CD14-positive monocyte (primary cell): Measurements from ENCODE around the gene ACACA. TPM values are rescaled to one million over a fixed set of nuclear protein-coding genes. Genes with fewer than 3 reads are reported as not detected.

Experiments used
- DNase-seq, 3 donors: peaks; one replicate each; pipeline ENCODE4 v3.0.0-alpha.2; 2011 to 2022
- H2AFZ ChIP-seq: 2 replicates; pipeline ENCODE4 v1.6.0; 2012; ENCODE audit warnings: mild to moderate bottlenecking, low read depth, low read length, inconsistent platforms; ENCODE audit not compliant: insufficient read depth, poor library complexity, severe bottlenecking
- H3K27ac ChIP-seq, 2 donors: 1 replicate in 1 of 2; 2 replicates in 1 of 2; pipeline ENCODE4 v1.5.1; 2012 to 2013; ENCODE audit warnings: low read length in 2 of 2, control low read depth in 1 of 2, inconsistent platforms in 1 of 2, low read depth in 1 of 2, mild to moderate bottlenecking in 1 of 2
- H3K27me3 ChIP-seq, 2 donors: one replicate each; pipeline versions ENCODE4 v1.6.0 to v1.6.1; 2011 to 2013; ENCODE audit warnings: low read length in 2 of 2; ENCODE audit not compliant: control insufficient read depth in 2 of 2, insufficient read depth in 2 of 2
- H3K36me3 ChIP-seq, 2 donors: replicated peaks in 1 of 2; 1 replicate in 1 of 2; 2 replicates in 1 of 2; pipeline versions ENCODE4 v1.5.1 to v1.6.1; 2012 to 2013; ENCODE audit warnings: low read length in 2 of 2, control low read depth in 1 of 2, inconsistent platforms in 1 of 2, mild to moderate bottlenecking in 1 of 2; ENCODE audit not compliant: insufficient read depth in 2 of 2, control insufficient read depth in 1 of 2
- H3K4me1 ChIP-seq, 2 donors: 1 replicate in 1 of 2; 2 replicates in 1 of 2; pipeline versions ENCODE4 v1.5.1 to v1.6.1; 2012 to 2013; ENCODE audit warnings: low read length in 2 of 2, control low read depth in 1 of 2, inconsistent platforms in 1 of 2, mild to moderate bottlenecking in 1 of 2, moderate library complexity in 1 of 2; ENCODE audit not compliant: insufficient read depth in 2 of 2, control insufficient read depth in 1 of 2
- H3K4me2 ChIP-seq: replicated peaks from 2 replicates; pipeline ENCODE3; 2012; ENCODE audit warnings: low read length, moderate library complexity, mild to moderate bottlenecking; ENCODE audit not compliant: poor library complexity, severe bottlenecking; ENCODE audit errors: extremely low read depth
- H3K4me3 ChIP-seq, 3 experiments: fragments of 200-600 bp in 1 of 3; sonication (generic) in 1 of 3; replicated peaks in 1 of 3; 1 replicate in 2 of 3; 2 replicates in 1 of 3; pipeline ENCODE4 v1.5.1; 2011 to 2013; ENCODE audit warnings: low read length in 3 of 3, mild to moderate bottlenecking in 3 of 3, control low read depth in 2 of 3, low read depth in 2 of 3, inconsistent platforms in 1 of 3, moderate library complexity in 1 of 3
- H3K79me2 ChIP-seq: 2 replicates; pipeline ENCODE4 v1.6.0; 2012; ENCODE audit warnings: mild to moderate bottlenecking, control low read depth, inconsistent platforms, low read length, moderate library complexity; ENCODE audit not compliant: insufficient read depth
- H3K9ac ChIP-seq: 2 replicates; pipeline ENCODE4 v1.6.0; 2017; ENCODE audit warnings: low read length, mild to moderate bottlenecking; ENCODE audit not compliant: insufficient read depth, poor library complexity, severe bottlenecking
- H3K9me3 ChIP-seq, 2 donors: replicated peaks in 1 of 2; 1 replicate in 1 of 2; 2 replicates in 1 of 2; pipeline versions ENCODE4 v1.5.1 to v1.6.1; 2012 to 2013; ENCODE audit warnings: low read length in 2 of 2, control low read depth in 1 of 2; ENCODE audit not compliant: control insufficient read depth in 1 of 2, insufficient read depth in 1 of 2
- H4K20me1 ChIP-seq: 2 replicates; pipeline ENCODE4 v1.6.0; 2012; ENCODE audit warnings: mild to moderate bottlenecking, low read length, control low read depth, moderate library complexity; ENCODE audit not compliant: insufficient read depth
- H3K27ac Mint-ChIP-seq, 7 donors: one replicate each; pipeline ENCODE4 v1.8.0; 2020; ENCODE audit warnings: mild to moderate bottlenecking in 7 of 7, mixed read lengths in 7 of 7, moderate library complexity in 6 of 7, inconsistent platforms in 2 of 7
- H3K27me3 Mint-ChIP-seq, 3 donors: one replicate each; pipeline ENCODE4 v1.8.0; 2021 to 2022; ENCODE audit warnings: low read depth in 3 of 3, mild to moderate bottlenecking in 3 of 3, mixed read lengths in 3 of 3, moderate library complexity in 3 of 3, inconsistent platforms in 1 of 3
- H3K36me3 Mint-ChIP-seq, 2 donors: one replicate each; pipeline ENCODE4 v1.8.0; 2020; ENCODE audit warnings: mixed read lengths in 2 of 2, inconsistent platforms in 1 of 2, mild to moderate bottlenecking in 1 of 2
- H3K4me1 Mint-ChIP-seq: one replicate; pipeline ENCODE4 v1.8.0; 2020; ENCODE audit warnings: mild to moderate bottlenecking, mixed read lengths
- H3K4me3 Mint-ChIP-seq, 2 donors: one replicate each; pipeline ENCODE4 v1.8.0; 2020; ENCODE audit warnings: mild to moderate bottlenecking in 2 of 2, mixed read lengths in 2 of 2, moderate library complexity in 1 of 2
- H3K9me3 Mint-ChIP-seq, 7 donors: one replicate each; pipeline ENCODE4 v1.8.0; 2020 to 2022; ENCODE audit warnings: mixed read lengths in 7 of 7, mild to moderate bottlenecking in 6 of 7, moderate library complexity in 6 of 7, inconsistent platforms in 2 of 7
- WGBS: methylation state at CpG from one replicate; pipeline ENCODE4 v1.1.5; 2013; ENCODE audit warnings: missing lambda C conversion rate; ENCODE audit not compliant: insufficient coverage; 5-methylcytosine and 5-hydroxymethylcytosine counted together
- intact Hi-C, 2 donors: fragments of 100-400 bp; cut with micrococcal nuclease; formaldehyde crosslinking; loops; one replicate each; pipeline versions ENCODE4 v1.15.0 to v1.15.1; 2023
- polyA plus RNA-seq, 3 donors: library from polyadenylated mRNA; depleted of rRNA in 1 of 3; unstranded in 2 of 3; stranded (reverse) in 1 of 3; fragments of 300-500 nt in 2 of 3; fragments of >200 nt in 1 of 3; fragmentation: Illumina TruSeq in 2 of 3; gene quantifications; 1 replicate in 2 of 3; 2 replicates in 1 of 3; pipeline ENCODE4 v1.2.3, GENCODE V29; 2012 to 2021
- TF ChIP-seq, protein P1 (sequence below): fragments of 200-600 bp; IDR thresholded peaks from one replicate; pipeline ENCODE4 v1.8.0; 2022; ENCODE audit warnings: antibody characterized with exemption, mild to moderate bottlenecking

The ACACA gene
- polyA plus RNA-seq, 3 donors: 3.5 to 4.6 (median 3.8) TPM

DNA sequence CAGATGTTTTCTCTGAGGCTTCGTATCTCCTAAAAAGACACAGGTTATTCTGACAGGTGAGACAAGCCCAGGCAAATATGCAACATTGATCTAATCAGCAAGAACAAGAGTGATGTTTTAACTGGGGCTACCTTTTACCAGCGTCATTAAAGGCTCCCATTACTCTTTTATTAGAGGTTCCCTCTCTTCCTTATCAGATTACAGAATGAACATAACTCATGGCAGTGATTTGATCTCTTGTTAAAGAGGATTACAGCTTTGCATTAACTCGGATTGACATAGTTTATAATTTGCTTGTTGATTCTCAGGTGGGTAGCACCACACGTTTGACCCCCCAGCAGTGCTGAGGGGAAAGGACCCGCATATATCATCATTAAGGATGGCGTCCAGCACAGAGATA lies 367.4 kb downstream of the ACACA start:
- Histone ChIP-seq H3K4me2 (no peak overlapping the region), H2AFZ (no peak overlapping the region), H3K4me3 (no peak overlapping the region), H3K27me3 (no peaks in the 10 kb centered on the region), H3K9me3 (no peaks in the 10 kb centered on the region), H4K20me1 (peaks cover 3% of the 10 kb centered on the region), H3K36me3 (peaks cover 26 to 79% of the 10 kb centered on the region in 2 donors), H3K4me1 (no peaks in the 10 kb centered on the region), H3K27ac (no peak overlapping the region), H3K79me2 (no peaks in the 10 kb centered on the region), H3K9ac (no peak overlapping the region)
- Mint-ChIP-seq H3K4me3 (no peak overlapping the region), H3K4me1 (no peaks in the 10 kb centered on the region), H3K36me3 (peaks cover 54 to 67% of the 10 kb centered on the region in 2 donors), H3K27me3 (no peaks in the 10 kb centered on the region), H3K27ac (no peak overlapping the region), H3K9me3 (no peaks in the 10 kb centered on the region)
- TF ChIP-seq, protein P1, sequence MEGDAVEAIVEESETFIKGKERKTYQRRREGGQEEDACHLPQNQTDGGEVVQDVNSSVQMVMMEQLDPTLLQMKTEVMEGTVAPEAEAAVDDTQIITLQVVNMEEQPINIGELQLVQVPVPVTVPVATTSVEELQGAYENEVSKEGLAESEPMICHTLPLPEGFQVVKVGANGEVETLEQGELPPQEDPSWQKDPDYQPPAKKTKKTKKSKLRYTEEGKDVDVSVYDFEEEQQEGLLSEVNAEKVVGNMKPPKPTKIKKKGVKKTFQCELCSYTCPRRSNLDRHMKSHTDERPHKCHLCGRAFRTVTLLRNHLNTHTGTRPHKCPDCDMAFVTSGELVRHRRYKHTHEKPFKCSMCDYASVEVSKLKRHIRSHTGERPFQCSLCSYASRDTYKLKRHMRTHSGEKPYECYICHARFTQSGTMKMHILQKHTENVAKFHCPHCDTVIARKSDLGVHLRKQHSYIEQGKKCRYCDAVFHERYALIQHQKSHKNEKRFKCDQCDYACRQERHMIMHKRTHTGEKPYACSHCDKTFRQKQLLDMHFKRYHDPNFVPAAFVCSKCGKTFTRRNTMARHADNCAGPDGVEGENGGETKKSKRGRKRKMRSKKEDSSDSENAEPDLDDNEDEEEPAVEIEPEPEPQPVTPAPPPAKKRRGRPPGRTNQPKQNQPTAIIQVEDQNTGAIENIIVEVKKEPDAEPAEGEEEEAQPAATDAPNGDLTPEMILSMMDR: no peak
- intact Hi-C loops: no loop called here
- 100% methylated on average over 3 of the region's 6 CpGs for WGBS
- no peak for DNase-seq

DNA sequence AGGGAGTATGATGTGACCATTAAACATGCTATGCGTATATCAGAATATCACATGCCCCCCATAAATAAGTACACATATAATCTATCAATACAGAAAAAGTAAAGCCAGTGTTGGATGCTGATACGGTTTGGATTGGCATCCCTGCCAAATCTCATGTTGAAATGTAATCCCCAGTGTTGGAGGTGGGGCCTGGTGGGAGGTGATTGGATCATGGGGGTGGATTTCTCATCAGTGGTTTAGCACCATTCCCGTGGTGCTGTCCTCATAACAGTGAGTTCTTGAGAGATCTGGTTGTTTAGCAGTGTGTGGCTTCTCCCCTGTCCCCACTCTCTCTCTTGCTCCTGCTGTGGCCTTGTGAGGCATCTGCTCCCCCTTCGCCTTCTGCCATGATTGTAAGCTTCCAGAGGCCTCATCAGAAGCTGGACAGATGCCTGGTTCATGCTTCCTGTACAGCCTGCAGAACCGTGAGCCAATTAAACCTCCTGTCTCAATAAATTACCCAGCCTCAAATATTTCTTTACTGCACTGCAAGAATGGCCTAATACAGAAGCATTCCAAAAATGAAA lies 369.0 kb downstream of the ACACA start:
- Mint-ChIP-seq H3K4me3 (no peak overlapping the region), H3K36me3 (peaks cover 52 to 65% of the 10 kb centered on the region in 2 donors), H3K27me3 (no peaks in the 10 kb centered on the region), H3K27ac (peak overlapping the region in 2 of 7 donors; percentile 41 to 42), H3K9me3 (no peaks in the 10 kb centered on the region), H3K4me1 (no peaks in the 10 kb centered on the region)
- Histone ChIP-seq H3K27ac (no peak overlapping the region), H3K4me2 (no peak overlapping the region), H2AFZ (no peak overlapping the region), H3K4me1 (no peaks in the 10 kb centered on the region), H3K9me3 (no peaks in the 10 kb centered on the region), H3K27me3 (no peaks in the 10 kb centered on the region), H4K20me1 (peaks cover 8% of the 10 kb centered on the region), H3K9ac (no peak overlapping the region), H3K79me2 (no peaks in the 10 kb centered on the region), H3K4me3 (no peak overlapping the region), H3K36me3 (peaks cover 27 to 79% of the 10 kb centered on the region in 2 donors)
- intact Hi-C loops: no loop called here
- TF ChIP-seq, protein P1: no peak
- 96% methylated on average over 3 of the region's 5 CpGs for WGBS
- no peak for DNase-seq

Other genes with a start within 250 kb of the ACACA start
- gene C17orf78, start 30.9 kb downstream of the ACACA start, polyA plus RNA-seq: not detected
- gene TADA2A, start 50 bp upstream of the ACACA start, polyA plus RNA-seq: 1 to 10 TPM; 2.9 to 8.2 (median 4.3) TPM
- gene DUSP14, start 83.1 kb upstream of the ACACA start, polyA plus RNA-seq: 1 to 10 TPM in 2 of 3 donors, under 1 TPM in 1; 0.24 to 1.6 (median 1.1) TPM
- gene SYNRG, start 202.6 kb upstream of the ACACA start, polyA plus RNA-seq: 10 to 100 TPM; 13.1 to 17.5 (median 16.9) TPM
- gene DDX52, start 236.6 kb upstream of the ACACA start, polyA plus RNA-seq: 10 to 100 TPM in 1 of 3 donors, 1 to 10 TPM in 2; 6.4 to 11.3 (median 8.8) TPM